HepG2 (cell line): ENCODE data around the gene WWP2. TPM values are rescaled to one million over a fixed set of nuclear protein-coding genes. Genes with fewer than 3 reads are reported as not detected.
A peak's percentile ranks its signal among the peaks of the same experiment; 100 is the strongest.

Experiments used
- CC2D1A ChIP-seq: sonication (generic); formaldehyde crosslinking; IDR thresholded peaks from 2 replicates; pipeline ENCODE4 v1.8.1; 2023; ENCODE audit warnings: mild to moderate bottlenecking, missing genetic modification reagents
- DMAP1 ChIP-seq: IDR thresholded peaks from 2 replicates; pipeline ENCODE4 v1.6.1; 2016
- EP300 ChIP-seq, 3 experiments: sonication (generic) in 1 of 3; formaldehyde crosslinking in 1 of 3; IDR thresholded peaks; 2 replicates each; pipeline versions ENCODE4 v1.5.1 to v1.6.1; 2011 to 2020; ENCODE audit warnings: low read depth in 2 of 3, low read length in 2 of 3, borderline replicate concordance in 1 of 3, improper control_type of control experiment in 1 of 3, mild to moderate bottlenecking in 1 of 3, missing genetic modification reagents in 1 of 3, moderate library complexity in 1 of 3
- HNF4A ChIP-seq: sonication (generic); formaldehyde crosslinking; IDR thresholded peaks from 2 replicates; pipeline ENCODE4 v1.4.0; 2020; ENCODE audit warnings: missing genetic modification reagents
- JUND ChIP-seq: sonication (generic); formaldehyde crosslinking; IDR thresholded peaks from 2 replicates; pipeline ENCODE4 v1.8.0; 2022; ENCODE audit warnings: mild to moderate bottlenecking, missing genetic modification reagents
- KAT7 ChIP-seq: IDR thresholded peaks from 2 replicates; pipeline ENCODE4 v1.6.1; 2018; ENCODE audit warnings: borderline replicate concordance, missing compliant biosample characterization
- KDM4B ChIP-seq: sonication (generic); formaldehyde crosslinking; IDR thresholded peaks from 2 replicates; pipeline ENCODE4 v1.4.0; 2020; ENCODE audit warnings: missing genetic modification reagents
- MLLT10 ChIP-seq: sonication (generic); formaldehyde crosslinking; IDR thresholded peaks from 2 replicates; pipeline ENCODE4 v1.4.0; 2020; ENCODE audit warnings: missing genetic modification reagents
- NKX3-1 ChIP-seq: sonication (generic); formaldehyde crosslinking; IDR thresholded peaks from 2 replicates; pipeline ENCODE4 v1.5.0; 2020; ENCODE audit warnings: missing genetic modification reagents
- POGZ ChIP-seq: sonication (generic); formaldehyde crosslinking; IDR thresholded peaks from 2 replicates; pipeline ENCODE4 v1.4.0; 2020; ENCODE audit warnings: mild to moderate bottlenecking, missing genetic modification reagents
- SAP130 ChIP-seq: IDR thresholded peaks from 2 replicates; pipeline ENCODE4 v1.6.1; 2016; ENCODE audit warnings: low read depth
- SIX1 ChIP-seq: sonication (generic); formaldehyde crosslinking; IDR thresholded peaks from 2 replicates; pipeline ENCODE4 v1.4.0; 2020; ENCODE audit warnings: missing genetic modification reagents, borderline replicate concordance
- SRSF1 ChIP-seq: fragments of 200-400 bp; formaldehyde crosslinking; optimal IDR thresholded peaks from 2 replicates; pipeline ENCODE3; 2017; ENCODE audit warnings: mild to moderate bottlenecking, low read depth, low read length, moderate library complexity
- ZMYM4 ChIP-seq: sonication (generic); formaldehyde crosslinking; IDR thresholded peaks from 2 replicates; pipeline ENCODE4 v1.8.1; 2023; ENCODE audit warnings: mild to moderate bottlenecking, missing genetic modification reagents
- ZNF136 ChIP-seq: sonication (generic); formaldehyde crosslinking; IDR thresholded peaks from 2 replicates; pipeline ENCODE4 v1.8.1; 2022; ENCODE audit warnings: low read depth, mild to moderate bottlenecking, moderate library complexity, missing genetic modification reagents
- ZNF160 ChIP-seq: sonication (generic); formaldehyde crosslinking; IDR thresholded peaks from 2 replicates; pipeline ENCODE4 v1.8.0; 2022; ENCODE audit warnings: mild to moderate bottlenecking, inconsistent platforms, missing genetic modification reagents
- ZNF264 ChIP-seq: sonication (generic); formaldehyde crosslinking; IDR thresholded peaks from 2 replicates; pipeline ENCODE4 v1.4.0; 2020; ENCODE audit warnings: missing genetic modification reagents
- ZNF276 ChIP-seq: sonication (generic); formaldehyde crosslinking; IDR thresholded peaks from 2 replicates; pipeline ENCODE4 v1.4.0; 2020; ENCODE audit warnings: mild to moderate bottlenecking, low read depth, missing genetic modification reagents
- ZNF292 ChIP-seq: sonication (generic); formaldehyde crosslinking; IDR thresholded peaks from 2 replicates; pipeline ENCODE4 v1.8.1; 2022; ENCODE audit warnings: mild to moderate bottlenecking, low read depth, missing genetic modification reagents, borderline replicate concordance
- ZNF44 ChIP-seq: sonication (generic); formaldehyde crosslinking; IDR thresholded peaks from 2 replicates; pipeline ENCODE4 v1.5.1; 2020; ENCODE audit warnings: mild to moderate bottlenecking, missing genetic modification reagents
- ZNF567 ChIP-seq: sonication (generic); formaldehyde crosslinking; IDR thresholded peaks from 2 replicates; pipeline ENCODE4 v1.8.1; 2023; ENCODE audit warnings: mild to moderate bottlenecking, missing genetic modification reagents, borderline replicate concordance
- ZNF607 ChIP-seq: sonication (generic); formaldehyde crosslinking; IDR thresholded peaks from 2 replicates; pipeline ENCODE4 v1.5.1; 2020; ENCODE audit warnings: missing genetic modification reagents, mild to moderate bottlenecking, borderline replicate concordance
- ZNF644 ChIP-seq: IDR thresholded peaks from 2 replicates; pipeline ENCODE4 v1.6.1; 2016; ENCODE audit warnings: low read depth
- ZNF777 ChIP-seq: sonication (generic); formaldehyde crosslinking; IDR thresholded peaks from 2 replicates; pipeline ENCODE4 v1.4.0; 2020; ENCODE audit warnings: missing genetic modification reagents
- polyA plus RNA-seq, 8 experiments: library from polyadenylated mRNA; depleted of rRNA in 3 of 8; stranded (reverse) in 7 of 8; unstranded in 1 of 8; fragments of >200 nt; fragmentation: Illumina TruSeq in 4 of 8; extraction: Trizol in 4 of 8; gene quantifications; 2 replicates each; pipeline versions ENCODE4 v1.2.1 to v1.2.3, GENCODE V29; 2011 to 2016; ENCODE audit warnings: low read depth in 4 of 8, missing spikeins in 1 of 8, mixed read lengths in 1 of 8; ENCODE audit not compliant: insufficient read depth in 1 of 8
- total RNA-seq, 5 experiments: library from RNA; depleted of rRNA; stranded (reverse); fragments of >200 nt; fragmentation: Illumina TruSeq; extraction: Trizol; gene quantifications; 2 replicates each; pipeline ENCODE4 v1.2.3, GENCODE V29; 2016; ENCODE audit warnings: low read depth in 1 of 5
- TF ChIP-seq, protein P1 (sequence below): sonication (generic); formaldehyde crosslinking; conservative IDR thresholded peaks from 2 replicates; pipeline ENCODE4 v1.4.0; 2020; ENCODE audit warnings: missing genetic modification reagents

WWP2 gene
- total and polyA plus RNA-seq, 2 of the 13 experiments (the other 11 are each of a cell fraction or from before 2014, with no cell fraction given): 11.4 to 28.2 TPM

DNA sequence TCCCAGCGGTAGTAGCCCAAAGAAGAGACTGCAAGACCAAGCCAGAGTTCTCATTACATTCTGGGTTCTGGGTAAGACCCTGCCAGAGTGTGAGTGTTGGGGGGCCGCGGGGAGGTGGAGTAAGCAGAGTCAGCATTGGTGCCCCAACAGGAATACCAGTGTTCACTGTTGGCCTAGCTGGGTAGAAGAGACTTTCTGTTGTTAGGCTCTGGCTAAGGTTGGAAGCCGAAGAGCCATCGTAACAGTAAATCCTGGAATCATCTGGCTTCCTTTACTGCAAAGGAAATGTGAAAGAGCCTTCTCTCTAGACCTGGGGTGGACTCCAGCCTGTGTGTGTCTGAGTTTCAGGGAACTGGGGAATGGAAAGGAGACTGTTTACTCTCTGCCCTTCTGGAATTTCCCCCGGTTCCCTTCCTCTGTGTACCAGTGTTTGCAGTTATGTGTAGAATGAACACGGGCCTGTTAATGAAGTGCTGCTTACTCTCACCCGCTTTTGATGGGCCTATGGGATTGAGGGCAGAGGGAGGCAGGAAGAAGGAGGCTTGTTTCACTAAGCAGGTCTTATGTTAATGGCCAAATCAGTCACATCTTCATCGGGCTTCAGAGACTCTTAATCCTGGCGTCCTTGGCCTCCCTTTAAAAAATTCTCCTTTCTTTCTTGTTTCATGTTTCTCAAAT, 68.5 kb downstream of the WWP2 start (continued):
- TF ChIP-seq ZNF292 (CRISPR knock-in tag) (peak; percentile 87; the same call in 1 of the 2 replicates), KAT7 (CRISPR knock-in tag) (peak; percentile 45; the same call in 1 of the 2 replicates), MLLT10 (no peak), ZNF567 (no peak), HNF4A (CRISPR knock-in tag) (peak; percentile 63), SAP130 (CRISPR knock-in tag) (peak; percentile 84), ZNF607 (CRISPR knock-in tag) (peak; percentile 84; the same call in 1 of the 2 replicates), NKX3-1 (CRISPR knock-in tag) (no peak; the same call in 1 of the 2 replicates), ZNF644 (CRISPR knock-in tag) (peak; percentile 28; the same call in 1 of the 2 replicates), ZNF136 (CRISPR knock-in tag) (no peak), EP300 (IDR thresholded peaks at IDR 0.05; ENCODE audit: low read depth in 2 of 2, low read length in 2 of 2) (peak in 1 of 2 experiments; percentile 82; a peak in 1 of 4 replicates), EP300 (CRISPR knock-in tag; IDR thresholded peaks at IDR 0.05; ENCODE audit: borderline replicate concordance) (no peak), SIX1 (CRISPR knock-in tag) (0 out of 2 replicates have a peak, but pooled peaks have one; percentile 25), ZNF264 (peak; percentile 42; the same call in 1 of the 2 replicates), ZMYM4 (CRISPR knock-in tag) (peak; percentile 73), JUND (CRISPR knock-in tag) (0 out of 2 replicates have a peak, but pooled peaks have one; percentile 27), POGZ (CRISPR knock-in tag) (peak; percentile 61), ZNF777 (peak; percentile 58), ZNF44 (CRISPR knock-in tag) (no peak), ZNF160 (CRISPR knock-in tag) (peak; percentile 87; the same call in 1 of the 2 replicates), KDM4B (0 out of 2 replicates have a peak, but pooled peaks have one; percentile 8), ZNF276 (CRISPR knock-in tag) (peak; percentile 74; the same call in 1 of the 2 replicates), CC2D1A (no peak), DMAP1 (CRISPR knock-in tag) (peak; percentile 25; the same call in 1 of the 2 replicates), SRSF1 (peak; percentile 33)
- TF ChIP-seq, protein P1, sequence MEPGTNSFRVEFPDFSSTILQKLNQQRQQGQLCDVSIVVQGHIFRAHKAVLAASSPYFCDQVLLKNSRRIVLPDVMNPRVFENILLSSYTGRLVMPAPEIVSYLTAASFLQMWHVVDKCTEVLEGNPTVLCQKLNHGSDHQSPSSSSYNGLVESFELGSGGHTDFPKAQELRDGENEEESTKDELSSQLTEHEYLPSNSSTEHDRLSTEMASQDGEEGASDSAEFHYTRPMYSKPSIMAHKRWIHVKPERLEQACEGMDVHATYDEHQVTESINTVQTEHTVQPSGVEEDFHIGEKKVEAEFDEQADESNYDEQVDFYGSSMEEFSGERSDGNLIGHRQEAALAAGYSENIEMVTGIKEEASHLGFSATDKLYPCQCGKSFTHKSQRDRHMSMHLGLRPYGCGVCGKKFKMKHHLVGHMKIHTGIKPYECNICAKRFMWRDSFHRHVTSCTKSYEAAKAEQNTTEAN (CRISPR knock-in tag): peak; percentile 54; the same call in 1 of the 2 replicates
